HepG2 (cell line): Measurements from ENCODE around the gene SERPINE2. TPM values are rescaled to one million over a fixed set of nuclear protein-coding genes. Genes with fewer than 3 reads are reported as not detected.

Experiments used
- ATAC-seq: fragments of 200-7000 bp; cut with Tn5 transposase; 3 replicates; pipeline ENCODE4 v1.9.1; 2020; ENCODE audit warnings: mild to moderate bottlenecking, moderate library complexity
- BruUV-seq: library from RNA; stranded (reverse); fragments of 400-500 nt; replicated peaks from 2 replicates; lab custom pipeline; 2021; lab: Mats Ljungman, UMichigan
- CTCF ChIA-PET: fragments of 300-600 bp; formaldehyde crosslinking; extraction: SDS; loops from one replicate; lab custom pipeline; 2021; ENCODE audit warnings: low total read pairs, inconsistent platforms, low intra/inter-chr PET ratio; lab: Yijun Ruan, JAX
- POLR2A ChIA-PET: fragments of 350-600 bp; sonication (Branson Sonifier 250); formaldehyde crosslinking; loops from one replicate; lab custom pipeline; 2020; ENCODE audit warnings: antibody characterized with exemption, inconsistent platforms; lab: Yijun Ruan, JAX
- DNase-seq: peaks from one replicate; pipeline ENCODE4 v3.0.0-alpha.2; 2015; ENCODE audit warnings: low spot score
- FAIRE-seq: peaks from 3 replicates; lab custom pipeline; 2011; peaks lifted over from hg19 to GRCh38; lab: Jason Lieb, UNC
- H2AFZ ChIP-seq: one replicate; pipeline ENCODE4 v1.6.1; 2011; ENCODE audit warnings: low read length, inconsistent platforms
- H3K27ac ChIP-seq: fragments of 300-600 bp; 3 replicates; pipeline ENCODE4 v1.8.0; 2011; ENCODE audit warnings: mixed run types, mild to moderate bottlenecking, mixed read lengths, low read length, inconsistent platforms; ENCODE audit not compliant: insufficient read depth; ENCODE audit errors: extremely low read length
- H3K27me3 ChIP-seq, 2 experiments: fragments of 200-600 bp in 1 of 2; 2 replicates in 1 of 2; 3 replicates in 1 of 2; pipeline versions ENCODE4 v1.6.0 to v1.8.0; 2011; ENCODE audit warnings: low read length in 2 of 2, mild to moderate bottlenecking in 2 of 2, moderate library complexity in 2 of 2, inconsistent platforms in 1 of 2; ENCODE audit not compliant: insufficient read depth in 2 of 2, control insufficient read depth in 1 of 2
- H3K36me3 ChIP-seq, 2 experiments: fragments of 200-600 bp in 1 of 2; replicated peaks in 1 of 2; 2 replicates in 1 of 2; 3 replicates in 1 of 2; pipeline versions ENCODE4 v1.5.1 to v1.8.0; 2011; ENCODE audit warnings: low read length in 2 of 2, inconsistent platforms in 1 of 2; ENCODE audit not compliant: insufficient read depth in 2 of 2, control insufficient read depth in 1 of 2
- H3K4me1 ChIP-seq: 2 replicates; pipeline ENCODE4 v1.5.1; 2012; ENCODE audit warnings: low read length, inconsistent platforms; ENCODE audit not compliant: insufficient read depth
- H3K4me2 ChIP-seq: 2 replicates; pipeline ENCODE4 v1.6.0; 2011; ENCODE audit warnings: low read depth, low read length, inconsistent platforms
- H3K4me3 ChIP-seq, 3 experiments: fragments of 200-600 bp in 1 of 3; sonication (generic), shearing (Covaris generic) in 1 of 3; replicated peaks in 1 of 3; 2 replicates each; pipeline ENCODE4 v1.5.1; 2011 to 2016; ENCODE audit warnings: low read length in 3 of 3, inconsistent platforms in 2 of 3, low read depth in 2 of 3, mild to moderate bottlenecking in 2 of 3, control low read depth in 1 of 3, mixed read lengths in 1 of 3; ENCODE audit not compliant: insufficient read depth in 1 of 3
- H3K79me2 ChIP-seq: one replicate; pipeline ENCODE4 v1.6.1; 2011; ENCODE audit warnings: low read length, inconsistent platforms; ENCODE audit not compliant: insufficient read depth
- H3K9ac ChIP-seq: 2 replicates; pipeline ENCODE4 v1.6.0; 2011; ENCODE audit warnings: mild to moderate bottlenecking, low read depth, low read length, inconsistent platforms; ENCODE audit not compliant: insufficient read depth
- H3K9me3 ChIP-seq: 2 replicates; pipeline ENCODE4 v1.5.1; 2012; ENCODE audit warnings: mild to moderate bottlenecking, low read length
- H4K20me1 ChIP-seq: 2 replicates; pipeline ENCODE4 v1.6.0; 2011; ENCODE audit warnings: inconsistent platforms, mild to moderate bottlenecking, low read length, moderate library complexity; ENCODE audit not compliant: insufficient read depth
- MBD4 ChIP-seq: IDR thresholded peaks from 2 replicates; pipeline ENCODE4 v1.6.1; 2012; ENCODE audit warnings: low read length, inconsistent platforms, borderline replicate concordance
- ZNF354B ChIP-seq: sonication (generic); formaldehyde crosslinking; IDR thresholded peaks from 2 replicates; pipeline ENCODE4 v1.8.0; 2022; ENCODE audit warnings: mild to moderate bottlenecking, missing genetic modification reagents
- ZNF558 ChIP-seq: sonication (generic); formaldehyde crosslinking; IDR thresholded peaks from 2 replicates; pipeline ENCODE4 v1.9.0; 2022; ENCODE audit warnings: mild to moderate bottlenecking, missing genetic modification reagents, borderline replicate concordance
- ZNF672 ChIP-seq: sonication (generic); formaldehyde crosslinking; IDR thresholded peaks from 2 replicates; pipeline ENCODE4 v1.8.1; 2022; ENCODE audit warnings: missing genetic modification reagents
- WGBS: methylation state at CpG from one replicate; pipeline ENCODE4 v1.1.6; 2017; ENCODE audit warnings: low lambda C conversion rate; 5-methylcytosine and 5-hydroxymethylcytosine counted together
- in situ Hi-C: cut with HindIII; loops from 2 replicates; pipeline ENCODE4 v1.10.0; 2017; ENCODE audit warnings: low pct_unique_long_range_greater_than_20kb; ENCODE audit not compliant: extremely low pct_ligation_motif_present
- intact Hi-C: fragments of 100-400 bp; cut with micrococcal nuclease; formaldehyde crosslinking; loops from one replicate; pipeline ENCODE4 v1.10.0; 2022; ENCODE audit not compliant: unreplicated experiment
- polyA plus RNA-seq, 8 experiments: library from polyadenylated mRNA; depleted of rRNA in 3 of 8; stranded (reverse) in 7 of 8; unstranded in 1 of 8; fragments of >200 nt; fragmentation: Illumina TruSeq in 4 of 8; extraction: Trizol in 4 of 8; gene quantifications; 2 replicates each; pipeline versions ENCODE4 v1.2.1 to v1.2.3, GENCODE V29; 2011 to 2016; ENCODE audit warnings: low read depth in 4 of 8, missing spikeins in 1 of 8, mixed read lengths in 1 of 8; ENCODE audit not compliant: insufficient read depth in 1 of 8
- total RNA-seq, 5 experiments: library from RNA; depleted of rRNA; stranded (reverse); fragments of >200 nt; fragmentation: Illumina TruSeq; extraction: Trizol; gene quantifications; 2 replicates each; pipeline ENCODE4 v1.2.3, GENCODE V29; 2016; ENCODE audit warnings: low read depth in 1 of 5
- TF ChIP-seq, protein P1 (sequence below): sonication (generic); formaldehyde crosslinking; IDR thresholded peaks from 2 replicates; pipeline ENCODE4 v1.4.0; 2020; ENCODE audit warnings: missing genetic modification reagents, mild to moderate bottlenecking, borderline replicate concordance
- TF ChIP-seq, protein P2 (sequence below): sonication (generic); formaldehyde crosslinking; IDR thresholded peaks from one replicate; pipeline ENCODE4 v1.5.1; 2020; ENCODE audit warnings: mild to moderate bottlenecking, missing genetic modification reagents; ENCODE audit errors: not compliant biosample characterization
- TF ChIP-seq, protein P3 (sequence below): sonication (generic); formaldehyde crosslinking; IDR thresholded peaks from 2 replicates; pipeline ENCODE4 v1.5.0; 2020; ENCODE audit warnings: missing genetic modification reagents
- TF ChIP-seq, protein P4 (sequence below): sonication (generic); formaldehyde crosslinking; IDR thresholded peaks from 2 replicates; pipeline ENCODE4 v1.4.0; 2020; ENCODE audit warnings: missing genetic modification reagents

Gene SERPINE2
- total and polyA plus RNA-seq, 2 of the 13 experiments (the other 11 are each of a cell fraction or from before 2014, with no cell fraction given) = 7.9 to 18.1 TPM

DNA sequence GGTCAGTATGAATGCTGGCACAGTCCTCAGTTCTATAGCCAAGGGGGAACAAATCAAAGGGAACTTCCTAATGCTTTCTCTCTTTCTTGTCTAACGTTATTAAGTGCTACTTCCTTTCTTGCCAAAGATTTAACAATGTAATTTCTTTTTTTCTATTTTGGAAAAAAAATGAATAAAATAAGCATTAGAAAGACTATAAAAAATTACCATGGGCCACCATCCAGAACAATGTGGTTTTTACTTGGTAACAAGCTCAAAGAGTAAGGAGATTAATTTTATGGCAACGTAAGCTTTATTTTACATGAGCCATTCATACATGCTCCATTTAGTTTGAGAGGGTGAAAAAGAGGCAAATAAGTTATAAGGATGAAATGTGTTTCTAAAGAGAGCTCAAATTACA, 40.1 kb downstream of the SERPINE2 start:
- intact Hi-C loops = loop anchor here (1.0 to 10.0 kb wide), 3 partner anchors 8 to 586 kb away; partner anchors contain the start of gene CUL3
- no TSS peak for BruUV-seq
- no peak overlapping the region for H2AFZ ChIP-seq
- ATAC-seq = no peak
- H3K36me3 ChIP-seq = no peaks in the 10 kb centered on the region
- H3K79me2 ChIP-seq = no peaks in the 10 kb centered on the region
- H3K4me1 ChIP-seq = peaks cover 47% of the 10 kb centered on the region
- ChIA-PET POLR2A (interaction anchor here (2.1 kb wide), 1 partner anchor 10 kb away, joined by 7 read pairs; no protein-coding TSS in a partner anchor), CTCF (interaction anchor here (12.2 kb wide), 1 partner anchor 285 kb away, joined by 272 read pairs; no protein-coding TSS in a partner anchor)
- in situ Hi-C loops = loop anchor here (10.0 kb wide), 1 partner anchor 656 kb away; no protein-coding TSS in a partner anchor
- H3K4me2 ChIP-seq = no peak overlapping the region
- no peaks in the 10 kb centered on the region for H4K20me1 ChIP-seq
- H3K4me3 ChIP-seq = no peak overlapping the region
- FAIRE-seq = no peak
- H3K27me3 ChIP-seq = no peaks in the 10 kb centered on the region
- H3K27ac ChIP-seq = no peak overlapping the region
- TF ChIP-seq ZNF558 (no peak), MBD4 (no peak), ZNF672 (CRISPR knock-in tag) (no peak), ZNF354B (no peak)
- TF ChIP-seq, protein P1, sequence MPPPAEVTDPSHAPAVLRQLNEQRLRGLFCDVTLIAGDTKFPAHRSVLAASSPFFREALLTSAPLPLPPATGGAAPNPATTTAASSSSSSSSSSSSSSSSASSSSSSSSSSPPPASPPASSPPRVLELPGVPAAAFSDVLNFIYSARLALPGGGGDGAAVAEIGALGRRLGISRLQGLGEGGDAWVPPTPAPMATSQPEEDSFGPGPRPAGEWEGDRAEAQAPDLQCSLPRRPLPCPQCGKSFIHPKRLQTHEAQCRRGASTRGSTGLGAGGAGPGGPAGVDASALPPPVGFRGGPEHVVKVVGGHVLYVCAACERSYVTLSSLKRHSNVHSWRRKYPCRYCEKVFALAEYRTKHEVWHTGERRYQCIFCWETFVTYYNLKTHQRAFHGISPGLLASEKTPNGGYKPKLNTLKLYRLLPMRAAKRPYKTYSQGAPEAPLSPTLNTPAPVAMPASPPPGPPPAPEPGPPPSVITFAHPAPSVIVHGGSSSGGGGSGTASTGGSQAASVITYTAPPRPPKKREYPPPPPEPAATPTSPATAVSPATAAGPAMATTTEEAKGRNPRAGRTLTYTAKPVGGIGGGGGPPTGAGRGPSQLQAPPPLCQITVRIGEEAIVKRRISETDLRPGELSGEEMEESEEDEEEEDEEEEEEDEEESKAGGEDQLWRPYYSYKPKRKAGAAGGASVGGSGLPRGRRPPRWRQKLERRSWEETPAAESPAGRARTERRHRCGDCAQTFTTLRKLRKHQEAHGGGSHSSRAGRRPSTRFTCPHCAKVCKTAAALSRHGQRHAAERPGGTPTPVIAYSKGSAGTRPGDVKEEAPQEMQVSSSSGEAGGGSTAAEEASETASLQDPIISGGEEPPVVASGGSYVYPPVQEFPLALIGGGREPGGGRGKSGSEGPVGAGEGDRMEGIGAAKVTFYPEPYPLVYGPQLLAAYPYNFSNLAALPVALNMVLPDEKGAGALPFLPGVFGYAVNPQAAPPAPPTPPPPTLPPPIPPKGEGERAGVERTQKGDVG = no peak
- TF ChIP-seq, protein P2, sequence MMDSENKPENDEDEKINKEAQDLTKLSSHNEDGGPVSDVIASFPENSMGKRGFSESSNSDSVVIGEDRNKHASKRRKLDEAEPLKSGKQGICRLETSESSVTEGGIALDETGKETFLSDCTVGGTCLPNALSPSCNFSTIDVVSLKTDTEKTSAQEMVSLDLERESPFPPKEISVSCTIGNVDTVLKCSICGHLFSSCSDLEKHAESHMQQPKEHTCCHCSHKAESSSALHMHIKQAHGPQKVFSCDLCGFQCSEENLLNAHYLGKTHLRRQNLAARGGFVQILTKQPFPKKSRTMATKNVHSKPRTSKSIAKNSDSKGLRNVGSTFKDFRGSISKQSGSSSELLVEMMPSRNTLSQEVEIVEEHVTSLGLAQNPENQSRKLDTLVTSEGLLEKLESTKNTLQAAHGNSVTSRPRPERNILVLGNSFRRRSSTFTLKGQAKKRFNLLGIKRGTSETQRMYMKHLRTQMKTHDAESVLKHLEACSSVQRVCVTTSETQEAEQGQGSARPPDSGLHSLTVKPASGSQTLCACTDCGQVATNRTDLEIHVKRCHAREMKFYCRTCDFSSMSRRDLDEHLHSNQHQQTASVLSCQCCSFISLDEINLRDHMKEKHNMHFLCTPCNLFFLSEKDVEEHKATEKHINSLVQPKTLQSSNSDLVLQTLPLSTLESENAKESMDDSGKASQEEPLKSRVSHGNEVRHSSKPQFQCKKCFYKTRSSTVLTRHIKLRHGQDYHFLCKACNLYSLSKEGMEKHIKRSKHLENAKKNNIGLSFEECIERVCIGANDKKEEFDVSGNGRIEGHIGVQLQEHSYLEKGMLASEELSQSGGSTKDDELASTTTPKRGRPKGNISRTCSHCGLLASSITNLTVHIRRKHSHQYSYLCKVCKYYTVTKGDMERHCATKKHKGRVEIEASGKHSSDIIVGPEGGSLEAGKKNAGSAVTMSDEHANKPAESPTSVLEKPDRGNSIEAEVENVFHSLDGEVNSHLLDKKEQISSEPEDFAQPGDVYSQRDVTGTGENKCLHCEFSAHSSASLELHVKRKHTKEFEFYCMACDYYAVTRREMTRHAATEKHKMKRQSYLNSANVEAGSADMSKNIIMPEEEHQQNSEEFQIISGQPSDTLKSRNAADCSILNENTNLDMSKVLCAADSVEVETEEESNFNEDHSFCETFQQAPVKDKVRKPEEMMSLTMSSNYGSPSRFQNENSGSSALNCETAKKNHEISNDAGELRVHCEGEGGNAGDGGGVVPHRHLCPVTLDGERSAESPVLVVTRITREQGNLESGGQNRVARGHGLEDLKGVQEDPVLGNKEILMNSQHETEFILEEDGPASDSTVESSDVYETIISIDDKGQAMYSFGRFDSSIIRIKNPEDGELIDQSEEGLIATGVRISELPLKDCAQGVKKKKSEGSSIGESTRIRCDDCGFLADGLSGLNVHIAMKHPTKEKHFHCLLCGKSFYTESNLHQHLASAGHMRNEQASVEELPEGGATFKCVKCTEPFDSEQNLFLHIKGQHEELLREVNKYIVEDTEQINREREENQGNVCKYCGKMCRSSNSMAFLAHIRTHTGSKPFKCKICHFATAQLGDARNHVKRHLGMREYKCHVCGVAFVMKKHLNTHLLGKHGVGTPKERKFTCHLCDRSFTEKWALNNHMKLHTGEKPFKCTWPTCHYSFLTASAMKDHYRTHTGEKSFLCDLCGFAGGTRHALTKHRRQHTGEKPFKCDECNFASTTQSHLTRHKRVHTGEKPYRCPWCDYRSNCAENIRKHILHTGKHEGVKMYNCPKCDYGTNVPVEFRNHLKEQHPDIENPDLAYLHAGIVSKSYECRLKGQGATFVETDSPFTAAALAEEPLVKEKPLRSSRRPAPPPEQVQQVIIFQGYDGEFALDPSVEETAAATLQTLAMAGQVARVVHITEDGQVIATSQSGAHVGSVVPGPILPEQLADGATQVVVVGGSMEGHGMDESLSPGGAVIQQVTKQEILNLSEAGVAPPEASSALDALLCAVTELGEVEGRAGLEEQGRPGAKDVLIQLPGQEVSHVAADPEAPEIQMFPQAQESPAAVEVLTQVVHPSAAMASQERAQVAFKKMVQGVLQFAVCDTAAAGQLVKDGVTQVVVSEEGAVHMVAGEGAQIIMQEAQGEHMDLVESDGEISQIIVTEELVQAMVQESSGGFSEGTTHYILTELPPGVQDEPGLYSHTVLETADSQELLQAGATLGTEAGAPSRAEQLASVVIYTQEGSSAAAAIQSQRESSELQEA (CRISPR knock-in tag) = no peak
- TF ChIP-seq, protein P3, sequence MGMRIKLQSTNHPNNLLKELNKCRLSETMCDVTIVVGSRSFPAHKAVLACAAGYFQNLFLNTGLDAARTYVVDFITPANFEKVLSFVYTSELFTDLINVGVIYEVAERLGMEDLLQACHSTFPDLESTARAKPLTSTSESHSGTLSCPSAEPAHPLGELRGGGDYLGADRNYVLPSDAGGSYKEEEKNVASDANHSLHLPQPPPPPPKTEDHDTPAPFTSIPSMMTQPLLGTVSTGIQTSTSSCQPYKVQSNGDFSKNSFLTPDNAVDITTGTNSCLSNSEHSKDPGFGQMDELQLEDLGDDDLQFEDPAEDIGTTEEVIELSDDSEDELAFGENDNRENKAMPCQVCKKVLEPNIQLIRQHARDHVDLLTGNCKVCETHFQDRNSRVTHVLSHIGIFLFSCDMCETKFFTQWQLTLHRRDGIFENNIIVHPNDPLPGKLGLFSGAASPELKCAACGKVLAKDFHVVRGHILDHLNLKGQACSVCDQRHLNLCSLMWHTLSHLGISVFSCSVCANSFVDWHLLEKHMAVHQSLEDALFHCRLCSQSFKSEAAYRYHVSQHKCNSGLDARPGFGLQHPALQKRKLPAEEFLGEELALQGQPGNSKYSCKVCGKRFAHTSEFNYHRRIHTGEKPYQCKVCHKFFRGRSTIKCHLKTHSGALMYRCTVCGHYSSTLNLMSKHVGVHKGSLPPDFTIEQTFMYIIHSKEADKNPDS = no peak
- TF ChIP-seq, protein P4, sequence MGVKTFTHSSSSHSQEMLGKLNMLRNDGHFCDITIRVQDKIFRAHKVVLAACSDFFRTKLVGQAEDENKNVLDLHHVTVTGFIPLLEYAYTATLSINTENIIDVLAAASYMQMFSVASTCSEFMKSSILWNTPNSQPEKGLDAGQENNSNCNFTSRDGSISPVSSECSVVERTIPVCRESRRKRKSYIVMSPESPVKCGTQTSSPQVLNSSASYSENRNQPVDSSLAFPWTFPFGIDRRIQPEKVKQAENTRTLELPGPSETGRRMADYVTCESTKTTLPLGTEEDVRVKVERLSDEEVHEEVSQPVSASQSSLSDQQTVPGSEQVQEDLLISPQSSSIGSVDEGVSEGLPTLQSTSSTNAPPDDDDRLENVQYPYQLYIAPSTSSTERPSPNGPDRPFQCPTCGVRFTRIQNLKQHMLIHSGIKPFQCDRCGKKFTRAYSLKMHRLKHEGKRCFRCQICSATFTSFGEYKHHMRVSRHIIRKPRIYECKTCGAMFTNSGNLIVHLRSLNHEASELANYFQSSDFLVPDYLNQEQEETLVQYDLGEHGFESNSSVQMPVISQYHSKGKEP (CRISPR knock-in tag) = no peak
- H3K9ac ChIP-seq = no peak overlapping the region
- DNase-seq = no peak
- H3K9me3 ChIP-seq = no peaks in the 10 kb centered on the region
- WGBS = 93% methylated on average over 2 of the region's 2 CpGs
